Gastrocnemius medialis (tissue), 4 donors: ENCODE data around the gene CWC27.

Source experiments
- CTCF ChIP-seq, 5 experiments: fragments of 450-650 bp in 3 of 5; fragments of 200-600 bp in 2 of 5; sonication (generic) in 2 of 5; IDR thresholded peaks in 4 of 5; conservative IDR thresholded peaks in 1 of 5; 1 replicate in 4 of 5; 2 replicates in 1 of 5; pipeline ENCODE4 v1.5.1; 2016 to 2019; ENCODE audit warnings: antibody characterized with exemption in 5 of 5, mild to moderate bottlenecking in 3 of 5, moderate library complexity in 3 of 5
- POLR2A ChIP-seq, 2 donors: fragments of 450-650 bp; IDR thresholded peaks; one replicate each; pipeline ENCODE4 v1.6.1; 2017; ENCODE audit warnings: antibody characterized with exemption in 2 of 2, mild to moderate bottlenecking in 2 of 2, moderate library complexity in 2 of 2

GRCh38 chr5:64807520-64807919, 38.8 kb downstream of the CWC27 start:
- no peak for TF ChIP-seq POLR2A (IDR thresholded peaks at IDR 0.05)
- no peak for TF ChIP-seq CTCF (IDR thresholded peaks at IDR 0.05 in 4 of 5, conservative IDR thresholded peaks at IDR 0.05 in 1 of 5)
